ENCODE data around the gene ENTPD3.
A peak's percentile ranks its signal among the peaks of the same experiment; 100 is the strongest.
"Not testable (repeated sequence)": the region's sequence is repeated elsewhere in the genome, so short reads cannot be mapped to it uniquely, and the experiment has no call there.

The ENTPD3 gene

DNA sequence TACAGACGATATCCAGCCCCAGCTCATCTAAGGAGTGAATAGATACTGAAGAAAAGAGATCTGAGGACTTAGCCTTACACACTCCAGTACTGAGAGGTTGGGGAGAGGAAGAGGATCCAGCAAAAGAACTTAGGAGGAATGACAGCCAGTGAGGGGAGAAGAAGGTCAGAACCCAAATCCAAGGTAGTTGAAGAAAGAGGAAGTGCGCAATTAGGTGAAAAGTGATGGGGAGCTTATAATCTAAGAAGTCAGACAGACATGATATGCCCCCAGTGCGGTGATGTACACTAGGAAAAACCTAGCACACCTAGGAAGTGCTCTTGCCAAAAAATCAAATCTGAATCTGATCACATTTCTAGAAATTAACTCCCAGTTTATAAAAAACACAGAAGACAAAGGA lies 20.6 kb downstream of the ENTPD3 start:
- no peak for DNase-seq

DNA sequence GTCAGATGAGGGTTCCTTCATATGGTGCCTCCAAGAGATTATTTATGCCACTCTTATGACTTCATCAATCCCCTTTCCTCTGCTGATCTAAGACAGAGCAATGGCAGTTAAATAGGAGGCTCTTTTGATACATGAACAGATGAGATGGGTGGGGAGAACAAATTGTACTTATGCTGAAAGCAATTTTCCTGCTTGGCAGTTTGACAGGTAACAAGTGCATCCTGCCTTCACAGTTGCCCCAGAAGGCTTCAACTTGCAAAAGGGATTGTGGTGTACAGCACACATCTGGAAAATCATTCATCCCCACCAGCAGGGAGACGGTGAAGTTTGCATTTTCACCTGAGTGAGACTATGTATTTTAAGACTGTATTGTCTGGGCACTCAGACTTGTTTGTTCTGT lies 27.3 kb downstream of the ENTPD3 start:
- no peak for DNase-seq

DNA sequence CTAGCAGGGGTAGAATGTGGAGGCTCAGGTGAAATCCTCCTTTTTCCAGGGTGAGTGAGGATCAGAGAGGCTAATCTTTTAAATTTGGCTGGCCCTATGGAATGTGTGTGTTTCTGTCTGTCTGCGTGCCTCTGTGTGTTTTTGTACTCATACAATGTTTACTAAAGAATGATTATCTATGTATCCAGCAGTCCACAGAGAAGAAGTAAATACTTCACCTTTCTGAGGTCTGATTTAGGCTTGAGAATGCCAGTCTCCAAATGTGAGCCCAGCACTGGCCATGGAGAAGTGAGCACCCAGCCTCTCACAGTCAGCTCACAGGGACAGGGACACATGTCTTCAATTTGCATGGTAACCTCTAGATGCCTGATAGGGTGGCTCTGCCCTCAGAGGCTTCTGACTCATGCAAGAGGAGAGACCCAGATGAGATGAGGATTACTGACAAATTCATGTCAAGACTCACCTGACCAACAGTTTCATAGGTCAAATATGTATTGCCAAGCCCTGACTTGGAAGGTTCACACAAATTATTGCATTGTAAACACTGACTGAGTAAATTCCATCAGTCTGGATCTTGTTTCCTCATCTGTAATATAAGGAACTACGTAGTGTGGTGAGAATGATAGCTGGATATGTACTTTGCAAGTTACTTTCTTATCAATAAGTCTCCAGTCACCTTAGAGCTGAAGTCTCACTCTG lies 31.0 kb downstream of the ENTPD3 start:
- DNase-seq = no peak

DNA sequence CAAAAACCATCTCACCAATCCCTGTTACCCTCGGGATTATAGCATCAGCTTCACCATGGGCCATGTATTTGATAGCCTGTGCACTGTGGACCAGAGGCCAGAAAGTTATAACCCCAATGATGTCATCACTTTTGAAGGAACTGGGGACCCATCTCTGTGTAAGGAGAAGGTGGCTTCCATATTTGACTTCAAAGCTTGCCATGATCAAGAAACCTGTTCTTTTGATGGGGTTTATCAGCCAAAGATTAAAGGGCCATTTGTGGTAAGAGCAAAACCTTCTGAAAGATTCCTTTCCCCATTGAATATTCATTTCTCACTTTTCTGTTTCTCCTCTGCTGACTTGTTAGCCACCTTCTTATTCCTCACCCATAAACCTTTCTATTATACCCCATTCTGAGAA lies 35.9 kb downstream of the ENTPD3 start:
- no peak for DNase-seq

DNA sequence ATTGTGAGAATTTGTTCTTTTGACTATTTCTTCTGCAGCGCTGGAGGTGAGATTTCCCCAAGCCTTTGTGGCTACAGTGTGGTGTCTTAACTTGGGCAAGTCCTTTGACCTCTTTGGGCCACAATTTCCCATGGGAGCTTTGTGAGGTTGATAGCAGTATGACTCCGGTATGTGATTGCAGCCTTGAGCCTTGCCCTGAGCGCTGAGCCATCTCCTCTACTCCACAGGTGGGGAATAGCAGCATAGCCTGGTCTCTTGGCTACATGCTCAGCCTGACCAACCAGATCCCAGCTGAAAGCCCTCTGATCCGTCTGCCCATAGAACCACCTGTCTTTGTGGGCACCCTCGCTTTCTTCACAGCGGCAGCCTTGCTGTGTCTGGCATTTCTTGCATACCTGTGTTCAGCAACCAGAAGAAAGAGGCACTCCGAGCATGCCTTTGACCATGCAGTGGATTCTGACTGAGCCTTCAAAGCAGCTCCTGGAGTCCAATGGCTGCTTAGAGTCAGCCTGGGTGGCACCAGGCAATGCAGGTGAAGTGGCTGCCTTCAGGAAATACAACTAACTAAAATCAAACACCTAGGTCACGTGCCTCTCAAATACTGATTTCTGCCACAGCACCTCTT lies 40.2 kb downstream of the ENTPD3 start:
- DNase-seq = no peak

DNA sequence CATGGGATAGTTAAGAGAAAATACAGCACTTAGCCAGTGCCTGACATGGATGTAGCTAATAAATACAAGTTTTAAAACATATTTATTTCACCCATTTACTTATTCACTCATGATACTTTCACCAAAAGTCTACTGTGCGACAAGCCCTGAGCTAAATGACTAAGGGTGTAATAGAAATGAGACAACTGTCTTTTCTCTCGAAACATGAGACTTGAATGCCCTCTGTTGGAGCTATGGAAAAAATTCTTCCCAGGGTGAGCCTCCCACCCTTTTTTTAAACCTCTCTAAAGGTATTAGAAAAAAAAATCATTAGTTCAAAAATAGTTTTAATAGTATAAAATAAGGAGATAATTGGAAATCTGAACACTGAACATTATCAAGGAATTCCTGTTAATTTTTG lies 45.8 kb downstream of the ENTPD3 start:
- no peak for DNase-seq

DNA sequence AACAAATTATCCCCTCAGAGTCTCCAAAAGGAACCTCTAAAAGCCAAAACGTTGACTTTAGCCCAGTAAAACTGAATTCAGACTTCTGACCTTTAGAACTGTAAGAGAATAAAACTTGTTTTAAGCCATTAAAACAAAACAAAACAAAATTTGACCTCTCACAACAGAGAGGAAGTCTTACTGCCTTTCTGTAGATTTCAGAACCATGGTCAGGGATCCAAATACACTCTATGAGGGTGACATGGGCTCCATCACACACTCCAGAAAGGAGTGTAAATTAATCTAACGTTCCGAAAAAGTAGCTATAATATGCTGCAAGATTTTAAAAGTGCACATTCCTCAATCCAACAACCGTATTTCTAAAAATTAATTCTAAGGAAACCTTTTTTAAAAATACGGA lies 50.9 kb downstream of the ENTPD3 start:
- DNase-seq = no peak

DNA sequence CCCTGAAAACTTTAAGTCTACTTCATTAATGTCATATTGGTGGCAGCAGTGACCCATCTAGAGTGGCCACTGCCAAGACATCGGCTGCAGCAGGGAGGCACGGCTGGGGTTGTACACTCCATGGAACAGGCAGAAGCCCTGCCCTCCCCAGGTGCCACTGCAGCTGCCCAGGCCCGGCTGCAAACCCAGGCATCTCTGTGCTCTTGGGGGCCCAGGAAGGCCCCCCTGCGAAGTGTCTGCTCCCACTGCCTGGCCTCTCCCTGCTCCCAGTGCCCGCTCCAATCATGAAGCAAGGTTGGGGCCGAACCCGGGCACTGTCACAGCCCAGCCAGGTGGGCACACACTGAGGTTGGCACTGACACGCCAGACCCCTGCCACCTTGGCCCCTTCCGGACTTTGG lies 58.1 kb downstream of the ENTPD3 start:
- DNase-seq = no peak

DNA sequence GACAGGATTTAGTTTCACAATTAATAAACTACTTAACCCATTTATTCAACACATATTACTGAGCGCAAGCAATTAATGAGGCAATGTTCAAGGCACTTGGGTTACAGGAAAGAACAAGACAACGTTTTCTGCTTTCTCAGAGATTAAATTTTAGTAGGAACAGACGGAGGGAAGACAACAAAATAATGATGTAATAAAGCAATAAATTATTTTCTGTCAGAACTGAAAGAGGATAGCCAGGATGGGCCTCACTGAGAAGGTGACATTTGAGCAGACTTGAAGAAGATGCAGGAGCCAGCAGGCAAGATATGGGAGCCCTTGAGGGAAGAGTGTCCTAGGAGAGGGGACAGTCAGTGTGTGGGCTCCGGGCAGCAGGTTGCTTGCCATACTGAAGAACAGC lies 58.9 kb downstream of the ENTPD3 start:
- DNase-seq = no peak

DNA sequence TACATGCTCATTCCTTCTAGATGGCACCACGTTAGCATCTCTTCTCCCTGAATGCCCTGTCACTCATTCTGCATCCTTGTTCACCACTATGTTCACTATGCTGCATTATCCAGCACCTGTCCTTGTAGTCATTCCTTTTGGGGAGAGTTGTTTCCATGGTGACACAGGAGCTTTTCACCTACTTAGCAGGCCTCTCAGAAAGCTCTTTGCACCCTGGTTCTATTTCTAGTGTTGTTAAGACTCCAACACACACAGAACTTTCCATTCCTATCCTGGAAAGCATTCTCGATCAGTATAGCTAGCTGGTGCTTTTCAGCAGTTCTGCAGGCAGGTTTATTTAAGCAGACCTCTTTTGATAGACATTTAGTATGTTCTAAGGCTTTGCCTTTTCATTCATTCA lies 63.5 kb downstream of the ENTPD3 start:
- no peak for DNase-seq

DNA sequence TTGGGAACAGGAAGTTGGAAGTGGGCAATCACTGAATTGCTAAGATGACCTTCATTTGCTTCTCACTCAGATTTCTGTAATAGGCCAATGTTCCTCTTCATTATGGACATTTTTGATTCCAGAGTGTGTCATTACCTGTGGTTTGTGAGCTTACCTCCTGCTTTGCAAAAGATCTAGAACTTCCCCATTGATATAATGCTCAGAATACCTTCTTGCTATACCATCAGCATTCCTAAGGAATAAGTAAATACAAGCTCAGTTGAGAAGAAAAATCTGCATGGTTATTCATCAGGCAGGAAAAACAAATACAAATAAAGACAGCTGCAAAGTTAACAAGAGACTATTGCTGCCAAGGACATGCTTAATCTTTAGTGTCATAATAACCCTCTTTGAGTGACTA lies 64.6 kb downstream of the ENTPD3 start:
- no peak for DNase-seq

DNA sequence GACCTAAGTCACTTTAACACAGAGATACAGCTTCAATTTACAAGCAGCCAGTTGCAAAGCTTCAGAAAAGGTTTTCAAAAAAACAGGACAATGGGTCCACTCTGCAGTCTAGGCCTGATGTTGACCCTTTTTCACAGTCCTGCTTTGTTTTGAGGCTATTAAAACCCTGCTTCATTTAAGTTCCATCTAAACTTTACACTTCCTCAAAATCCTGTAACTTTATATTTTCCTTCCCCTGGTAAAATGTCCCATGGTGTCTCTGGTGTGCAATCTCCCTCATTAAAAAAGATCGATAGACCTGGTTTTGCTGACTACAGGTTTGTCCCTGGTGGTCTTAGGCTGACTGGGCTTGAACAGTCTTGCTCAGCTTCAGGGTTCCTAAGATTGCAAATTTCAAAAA lies 65.1 kb downstream of the ENTPD3 start:
- no peak for DNase-seq

DNA sequence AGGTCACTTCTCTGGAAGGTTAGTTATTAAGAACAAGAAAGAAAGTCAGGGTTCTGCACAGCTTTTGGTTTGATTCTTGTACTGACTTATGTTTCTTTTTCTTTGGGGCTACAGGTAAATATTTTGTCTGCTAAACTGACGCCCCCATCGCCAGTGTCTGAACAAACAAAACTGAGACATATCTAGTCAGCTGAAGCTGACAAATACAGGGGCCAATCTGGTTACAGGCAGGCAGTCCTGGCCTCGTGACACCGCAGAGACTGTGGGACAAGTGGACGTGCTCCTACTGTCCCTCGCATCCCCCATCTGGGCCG lies 65.5 kb downstream of the ENTPD3 start:
- no peak for DNase-seq

DNA sequence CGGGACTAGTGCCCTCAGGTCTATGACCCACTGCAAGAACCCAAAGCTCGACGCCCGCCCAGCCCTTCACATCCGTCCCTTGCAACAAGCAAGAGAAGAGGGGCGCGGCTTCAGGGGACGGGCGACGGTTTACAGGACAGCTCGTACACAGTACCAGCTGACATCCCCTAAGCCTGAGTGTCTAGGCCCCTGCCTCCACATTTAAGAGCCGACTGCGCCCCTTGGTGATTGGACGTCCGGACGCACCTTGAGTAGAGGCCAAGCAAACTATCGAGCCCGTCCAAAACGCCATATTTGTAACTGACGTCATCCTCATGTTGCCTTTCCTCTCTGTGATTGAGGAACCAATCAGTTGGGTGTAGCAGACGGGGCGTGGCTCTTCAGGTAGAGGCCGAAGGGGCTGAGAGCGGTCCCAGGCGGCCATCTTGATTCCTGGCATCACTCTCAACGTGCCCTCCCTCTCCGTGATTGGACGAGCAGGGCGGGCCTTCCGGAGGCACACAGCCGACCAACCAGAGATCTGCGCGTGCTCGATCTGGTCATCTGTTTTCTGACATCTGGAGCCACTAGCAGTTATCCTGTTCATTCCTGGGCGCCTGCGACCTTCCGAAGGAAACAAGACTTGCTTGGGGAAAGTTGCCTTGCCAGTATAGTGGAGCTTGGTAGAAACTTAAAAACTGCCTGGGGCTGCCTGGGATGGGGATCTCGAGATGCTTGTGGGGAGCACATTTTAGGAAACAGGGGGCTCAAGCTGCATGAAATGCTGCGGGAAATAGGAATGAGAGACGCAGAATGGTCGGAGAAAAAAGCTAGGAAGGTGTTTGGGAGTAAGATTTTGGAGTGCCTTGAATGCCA lies 66.1 kb downstream of the ENTPD3 start:
- DNase-seq = peak; percentile 97

DNA sequence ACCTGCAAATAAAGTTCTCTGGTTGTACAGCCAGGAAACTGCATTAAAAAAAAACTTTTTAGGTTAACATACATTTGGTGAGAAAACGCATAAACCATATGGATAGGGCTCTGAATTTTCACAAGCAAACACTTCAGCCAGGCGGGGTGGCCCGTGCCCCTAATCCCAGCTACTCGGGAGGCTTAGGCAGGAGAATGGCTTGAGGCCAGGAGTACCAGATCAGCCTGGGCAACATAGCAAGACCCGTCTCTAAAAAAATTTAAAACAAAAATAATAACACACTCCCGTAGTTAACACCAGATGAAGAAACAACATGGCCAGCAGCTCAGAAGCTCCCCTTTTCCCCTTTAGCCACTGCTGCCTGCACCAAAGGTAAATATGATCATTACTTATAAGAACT lies 66.9 kb downstream of the ENTPD3 start:
- DNase-seq = no peak

DNA sequence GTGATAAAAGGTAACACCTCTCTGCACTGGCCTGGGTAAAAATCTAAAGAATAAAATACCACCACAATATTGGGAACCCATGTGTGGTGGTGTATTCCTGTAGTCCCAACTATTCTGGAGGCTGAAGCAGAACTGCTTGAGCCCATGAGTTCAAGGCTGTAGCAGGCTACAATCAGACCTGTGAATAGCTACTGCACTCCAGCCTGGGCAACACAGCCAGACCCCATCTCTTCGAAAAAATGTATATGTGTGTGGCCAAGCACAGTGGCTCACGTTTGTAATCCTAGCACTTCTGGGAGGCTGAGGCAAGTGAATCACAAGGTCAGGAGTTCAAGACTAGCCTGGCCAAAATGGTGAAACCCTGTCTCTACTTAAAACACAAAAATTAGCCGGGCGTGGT lies 68.3 kb downstream of the ENTPD3 start:
- DNase-seq = no peak

DNA sequence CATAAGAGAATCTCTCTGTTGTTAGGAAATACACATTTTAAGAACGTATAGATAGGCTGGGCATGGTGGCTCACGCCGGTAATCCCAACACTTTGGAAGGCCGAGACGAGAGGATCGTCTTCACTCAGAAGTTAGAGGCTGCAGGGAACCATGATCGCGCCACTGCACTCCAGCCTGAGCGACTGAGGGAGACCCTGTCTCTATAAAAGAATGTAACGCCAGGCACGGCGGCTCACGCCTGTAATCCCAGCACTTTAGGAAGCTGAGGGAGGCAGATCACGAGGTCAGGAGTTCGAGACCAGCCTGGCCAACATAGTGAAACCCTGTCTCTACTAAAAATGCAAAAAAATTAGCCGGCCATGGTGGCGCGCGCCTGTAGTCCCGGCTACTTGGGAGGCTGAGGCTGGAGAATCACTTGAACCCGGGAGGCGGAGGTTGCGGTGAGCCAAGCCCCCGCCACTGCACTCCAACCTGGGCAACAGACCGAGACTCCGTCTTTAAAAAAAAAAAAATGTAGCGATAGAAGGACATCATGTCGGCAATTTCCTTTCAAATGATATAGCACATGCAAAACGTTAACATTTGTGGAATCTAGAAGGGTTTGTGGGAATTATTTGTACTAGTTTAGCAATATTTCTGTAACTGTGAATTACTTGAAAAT lies 69.4 kb downstream of the ENTPD3 start:
- DNase-seq = no peak

DNA sequence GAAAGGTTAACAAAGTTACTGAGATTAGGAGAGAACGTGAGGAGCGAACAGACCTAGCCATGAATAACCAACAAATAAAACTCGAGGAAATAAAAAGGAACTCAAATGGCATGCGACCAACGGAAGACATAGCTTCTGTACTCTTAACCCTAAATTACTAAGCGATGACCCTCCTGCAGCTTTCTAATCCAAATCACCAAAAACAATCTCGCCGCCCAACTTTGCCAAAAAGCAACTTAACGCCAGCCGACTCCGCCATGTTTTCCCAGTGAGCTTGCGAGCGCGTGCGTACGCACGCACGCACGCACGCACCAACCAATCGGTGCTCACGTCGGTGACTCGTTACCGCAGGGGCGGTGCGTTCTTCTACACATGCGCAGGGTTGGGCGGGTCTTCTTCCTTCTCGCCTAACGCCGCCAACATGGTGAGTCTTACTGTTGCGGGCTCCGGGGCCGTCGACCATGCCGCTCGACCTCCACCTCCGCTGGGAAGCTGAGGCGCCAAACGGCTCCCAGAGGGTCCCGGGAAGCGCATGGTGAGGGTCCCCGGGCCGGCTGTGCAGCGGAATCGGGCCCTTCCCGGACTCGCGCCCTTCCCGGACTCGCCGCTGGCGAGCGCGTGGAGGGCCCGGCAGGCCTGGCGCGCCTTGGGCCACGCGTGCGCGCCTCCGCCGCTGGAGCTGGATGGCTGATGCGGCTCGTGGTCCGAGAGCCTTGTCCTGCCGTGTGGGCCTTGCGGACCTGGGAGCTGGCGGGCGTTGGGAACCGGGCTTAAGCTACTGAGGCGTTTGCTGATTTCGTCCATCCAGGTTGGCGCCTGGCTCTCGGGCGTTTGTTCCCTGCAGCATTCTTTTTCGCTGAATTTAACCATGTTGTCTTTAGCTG lies 70.2 kb downstream of the ENTPD3 start, which contains the start of gene RPL14:
Gene RPL14 (plus strand): TSS at position 400 of the 884 bp plus-strand sequence. CDS start 133 bp downstream, at position 533.
- peak; percentile 96 for DNase-seq

DNA sequence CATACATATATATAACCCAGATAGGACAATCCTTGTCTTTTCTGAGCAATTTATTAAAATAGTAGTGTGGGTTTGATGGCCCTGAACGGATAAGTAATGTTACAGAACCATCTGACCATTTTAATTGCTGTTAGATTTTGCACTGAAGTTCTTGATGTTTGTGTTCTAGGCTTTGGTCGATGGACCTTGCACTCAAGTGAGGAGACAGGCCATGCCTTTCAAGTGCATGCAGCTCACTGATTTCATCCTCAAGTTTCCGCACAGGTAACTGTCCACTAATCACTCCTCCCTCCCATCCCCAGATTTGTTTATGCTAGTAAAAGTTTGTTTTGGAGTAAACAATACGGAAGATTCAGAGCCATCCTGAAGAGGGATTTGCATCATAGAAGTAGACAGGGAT lies 71.5 kb downstream of the ENTPD3 start:
- no peak for DNase-seq

DNA sequence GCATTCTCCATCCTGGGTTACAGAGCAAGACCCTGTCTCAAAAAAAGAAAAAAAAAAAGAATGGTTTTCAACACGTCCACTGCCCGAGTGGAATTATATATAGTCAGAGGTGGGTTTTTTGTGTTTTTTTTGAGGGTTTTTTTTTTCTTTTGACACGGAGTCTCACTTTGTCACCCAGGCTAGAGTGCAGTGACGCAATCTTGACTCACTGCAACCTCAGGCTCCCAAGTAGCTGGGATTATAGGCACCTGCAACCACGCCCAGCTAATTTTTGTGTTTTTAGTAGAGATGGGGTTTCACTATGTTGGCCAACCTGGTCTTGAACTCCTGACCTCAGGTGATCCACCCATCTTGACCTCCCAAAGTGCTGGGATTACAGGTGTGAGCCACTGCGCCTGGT lies 73.5 kb downstream of the ENTPD3 start:
- DNase-seq = not testable (repeated sequence)

DNA sequence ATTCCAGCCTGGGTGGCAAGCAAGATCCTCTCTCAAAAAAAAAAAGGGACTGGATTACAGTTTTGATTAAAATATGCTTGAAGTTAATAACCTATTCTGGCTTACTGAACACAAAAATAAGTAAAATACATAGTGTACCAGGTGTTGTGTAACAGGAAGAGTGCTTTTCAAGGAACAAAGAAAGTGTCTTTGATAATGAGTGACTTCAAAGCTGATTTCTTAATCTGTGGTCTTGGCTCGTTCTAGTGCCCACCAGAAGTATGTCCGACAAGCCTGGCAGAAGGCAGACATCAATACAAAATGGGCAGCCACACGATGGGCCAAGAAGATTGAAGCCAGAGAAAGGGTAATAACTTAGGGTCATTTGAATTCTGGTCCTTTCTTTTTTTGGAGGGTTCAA lies 74.2 kb downstream of the ENTPD3 start:
- no peak for DNase-seq

DNA sequence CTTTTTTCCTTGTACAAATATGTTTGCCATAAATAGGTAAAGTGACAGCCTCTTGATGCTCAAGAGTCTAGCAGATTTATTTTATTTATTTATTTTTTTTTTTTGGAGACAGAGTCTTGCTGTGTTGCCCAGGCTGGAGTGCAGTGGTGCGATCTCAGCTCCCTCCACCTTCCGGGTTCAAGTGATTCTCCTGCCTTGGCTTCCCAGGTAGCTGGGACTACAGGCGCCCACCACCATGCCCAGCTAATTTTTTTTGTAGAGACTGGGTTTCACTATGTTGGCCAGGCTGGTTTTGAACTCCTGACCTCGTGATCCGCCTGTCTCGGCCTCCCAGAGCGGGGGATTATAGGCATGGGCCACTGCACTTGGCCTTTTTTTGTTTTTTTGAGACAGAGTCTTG lies 75.9 kb downstream of the ENTPD3 start:
- DNase-seq = not testable (repeated sequence)

DNA sequence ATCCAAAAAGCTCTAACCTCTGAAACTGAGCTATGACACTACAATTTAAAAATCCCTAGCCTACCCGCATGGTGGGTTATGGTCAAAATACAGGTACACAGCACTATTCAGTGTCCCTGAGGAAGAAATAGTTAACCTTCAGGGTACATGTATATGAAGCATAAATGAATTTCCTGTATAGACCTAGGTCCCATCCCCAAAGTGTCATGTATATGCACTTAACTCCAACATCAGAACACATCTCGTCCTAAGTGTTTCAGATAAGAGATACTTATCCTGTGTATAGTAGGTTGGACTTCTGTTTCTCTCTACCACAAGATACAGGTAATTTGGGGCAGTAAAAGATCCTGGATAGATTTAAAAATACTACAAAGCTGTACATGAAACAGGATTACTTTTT lies 76.6 kb downstream of the ENTPD3 start:
- no peak for DNase-seq

All from CD4-positive, alpha-beta T cell treated with Interleukin-6 for 4 hours (primary cell).